GM13976 (cell line): Measurements from ENCODE around the gene IL15RA.

Experiments
- DNase-seq: peaks from one replicate; pipeline ENCODE4 v3.0.0; 2012; ENCODE audit warnings: low spot score
- CTCF ChIP-seq: IDR thresholded peaks from 2 replicates; pipeline ENCODE4 v1.5.1; 2012; ENCODE audit warnings: borderline replicate concordance, mild to moderate bottlenecking; ENCODE audit not compliant: insufficient read depth; ENCODE audit errors: extremely low read depth, missing control alignments, control extremely low read depth
- in situ Hi-C: fragments of 300-500 bp; cut with MboI; formaldehyde crosslinking; loops from one replicate; pipeline ENCODE4 v1.12.0; 2022; ENCODE audit warnings: low sequenced_read_pairs, mixed read lengths, inconsistent platforms; ENCODE audit not compliant: unreplicated experiment

The IL15RA gene

GRCh38 chr10:5992398-5992797 lies 15.1 kb upstream of the IL15RA start:
- no peak for TF ChIP-seq CTCF
- no peak for DNase-seq
- in situ Hi-C loops = no loop called here

DNA sequence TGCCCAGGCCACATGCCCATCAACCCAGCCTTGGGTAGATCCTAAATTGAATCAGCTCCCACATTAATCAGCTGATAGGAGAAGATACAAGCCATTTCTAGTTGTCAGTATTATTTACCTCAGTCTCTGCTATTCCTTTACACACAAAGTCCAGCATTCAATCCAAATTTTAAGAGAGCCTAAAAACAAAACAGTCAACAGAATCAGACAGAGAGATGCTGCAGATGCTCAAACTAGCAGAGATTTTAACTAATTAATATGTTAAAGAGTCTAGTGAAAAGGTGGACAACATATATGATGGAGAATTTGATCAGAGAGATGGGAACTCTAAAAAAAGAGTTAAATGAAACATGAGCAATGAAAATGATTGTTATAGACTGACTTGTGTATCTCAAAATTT lies 14.4 kb upstream of the IL15RA start:
- TF ChIP-seq CTCF = no peak
- no peak for DNase-seq
- in situ Hi-C loops = no loop called here

DNA sequence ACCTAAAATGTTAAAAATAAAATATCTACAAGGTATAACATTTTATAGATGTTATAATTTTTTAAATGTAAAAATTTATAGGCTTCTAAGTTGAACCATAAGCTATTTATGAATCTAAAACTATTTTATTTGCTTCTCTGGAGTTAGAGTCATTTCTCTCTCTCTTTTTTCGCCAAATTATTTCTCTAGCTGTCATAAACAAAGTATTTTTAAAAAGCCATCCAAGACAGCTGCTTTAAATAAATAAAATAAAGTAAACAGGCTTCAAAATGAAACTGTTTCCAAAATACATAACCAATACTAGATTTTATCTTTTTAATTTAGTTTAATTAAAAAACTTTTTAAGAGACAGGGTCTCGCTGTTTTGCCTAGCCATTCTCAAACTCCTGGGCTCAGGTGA lies 12.4 kb upstream of the IL15RA start:
- DNase-seq = no peak
- in situ Hi-C loops = no loop called here
- TF ChIP-seq CTCF = no peak

- no peak for DNase-seq
- in situ Hi-C loops = no loop called here
- no peak for TF ChIP-seq CTCF
Measured at GRCh38 chr10:5988336-5988920, 11.1 kb upstream of the IL15RA start.

DNA sequence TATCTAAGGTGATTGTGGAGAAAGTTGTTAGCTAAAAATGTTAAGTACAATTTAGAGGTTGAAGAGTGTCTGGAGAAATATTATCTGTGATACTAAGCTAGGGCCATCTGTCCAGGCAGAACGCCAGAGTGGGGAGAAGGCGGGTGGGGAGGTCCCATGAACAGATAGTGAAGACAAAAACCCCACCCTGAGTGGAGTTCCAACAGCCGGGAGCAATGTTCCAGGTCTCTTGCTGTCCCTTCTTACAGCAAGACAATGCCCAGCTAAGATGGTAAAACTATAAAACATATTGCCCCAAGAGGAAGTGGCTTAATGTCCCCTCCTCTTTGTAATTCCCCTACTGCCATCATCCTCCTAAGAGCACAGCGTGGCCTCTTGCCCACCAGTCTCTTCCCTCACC lies 10.4 kb upstream of the IL15RA start:
- DNase-seq = no peak
- no peak for TF ChIP-seq CTCF
- in situ Hi-C loops = no loop called here

- TF ChIP-seq CTCF = no peak
- in situ Hi-C loops = no loop called here
- DNase-seq = no peak
Measured at GRCh38 chr10:5985029-5985428, 7.7 kb upstream of the IL15RA start.

- in situ Hi-C loops = no loop called here
- TF ChIP-seq CTCF = no peak
- no peak for DNase-seq
Measured at GRCh38 chr10:5983774-5984173, 6.4 kb upstream of the IL15RA start.
